Occipital lobe (tissue), 2 donors: ENCODE data around the gene SRRM5. TPM values are rescaled to one million over a fixed set of nuclear protein-coding genes. Genes with fewer than 3 reads are reported as not detected.
"Not testable (repeated sequence)": the region's sequence is repeated elsewhere in the genome, so short reads cannot be mapped to it uniquely, and the experiment has no call there.

Experiments
- DNase-seq: peaks from one replicate; lab custom pipeline; 2025; lab: John Stamatoyannopoulos, UW
- total RNA-seq: library from RNA; depleted of rRNA; stranded (reverse); fragments of >200 nt; gene quantifications from one replicate; pipeline ENCODE4 v1.2.3, GENCODE V29; 2014

The SRRM5 gene
- total RNA-seq, 1 donor from 2014 or later, result not detected

DNA sequence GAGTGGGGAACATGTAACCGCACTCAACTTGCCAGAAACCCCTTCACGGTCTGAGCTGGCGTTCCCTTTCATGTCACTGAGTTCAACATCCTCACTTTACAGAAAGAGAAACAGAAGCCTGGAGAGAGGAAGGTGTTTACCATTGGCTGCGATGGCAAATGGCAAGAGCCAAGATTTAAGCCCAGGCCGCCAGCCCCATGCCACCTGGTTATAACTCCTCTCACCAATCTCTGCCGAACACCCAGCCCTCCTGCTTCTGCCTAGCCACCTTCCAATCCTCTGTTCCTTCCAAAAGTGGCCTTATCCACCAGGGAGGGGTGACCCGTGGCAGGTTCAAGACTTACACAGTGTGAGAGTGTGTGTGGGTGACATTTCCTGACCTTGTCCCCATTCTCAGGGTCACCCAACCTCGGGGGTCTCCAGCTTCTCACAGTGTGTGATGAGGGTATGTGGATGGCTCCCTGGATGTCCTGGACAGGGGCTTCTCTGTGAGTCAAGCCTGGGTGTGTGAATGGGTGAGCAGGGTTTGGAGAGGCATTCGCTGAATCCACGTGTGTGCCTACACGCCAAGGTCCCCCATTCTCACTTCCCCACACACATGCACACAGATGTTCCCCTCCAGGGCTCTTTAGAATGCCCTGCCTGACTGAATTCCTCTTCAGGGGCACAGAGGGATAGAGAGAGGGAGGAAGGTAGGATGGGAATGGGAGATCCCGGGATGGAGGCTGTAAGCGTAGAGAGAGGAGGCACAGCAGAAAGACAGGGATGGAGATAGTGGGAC, 26.5 kb downstream of the SRRM5 start:
- no peak for DNase-seq

DNA sequence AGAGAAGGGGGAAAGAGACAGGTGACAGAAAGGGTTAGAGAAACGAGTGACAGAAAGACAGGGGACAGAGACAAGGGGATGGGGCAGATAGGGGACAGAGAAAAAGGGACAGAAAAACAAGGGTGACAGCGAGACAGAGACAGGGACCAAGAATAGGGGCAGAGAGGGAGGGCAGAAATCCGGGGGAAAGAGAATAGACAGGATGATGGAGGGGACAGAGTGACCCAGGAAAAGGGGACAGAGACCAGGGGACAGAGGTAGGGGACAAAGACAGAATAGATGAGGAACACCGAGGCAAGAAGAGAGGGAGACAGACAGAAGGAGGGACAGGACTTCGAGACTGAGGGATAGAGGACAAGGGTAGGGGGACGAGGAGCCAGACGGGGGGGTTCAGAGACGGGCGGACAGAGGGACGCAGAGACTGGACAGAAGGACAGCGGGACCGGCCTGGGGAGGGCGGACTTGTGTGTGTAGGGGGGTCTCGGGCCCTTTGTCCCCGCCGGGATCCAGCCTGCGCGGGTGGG, 27.2 kb downstream of the SRRM5 start:
- DNase-seq, result no peak

DNA sequence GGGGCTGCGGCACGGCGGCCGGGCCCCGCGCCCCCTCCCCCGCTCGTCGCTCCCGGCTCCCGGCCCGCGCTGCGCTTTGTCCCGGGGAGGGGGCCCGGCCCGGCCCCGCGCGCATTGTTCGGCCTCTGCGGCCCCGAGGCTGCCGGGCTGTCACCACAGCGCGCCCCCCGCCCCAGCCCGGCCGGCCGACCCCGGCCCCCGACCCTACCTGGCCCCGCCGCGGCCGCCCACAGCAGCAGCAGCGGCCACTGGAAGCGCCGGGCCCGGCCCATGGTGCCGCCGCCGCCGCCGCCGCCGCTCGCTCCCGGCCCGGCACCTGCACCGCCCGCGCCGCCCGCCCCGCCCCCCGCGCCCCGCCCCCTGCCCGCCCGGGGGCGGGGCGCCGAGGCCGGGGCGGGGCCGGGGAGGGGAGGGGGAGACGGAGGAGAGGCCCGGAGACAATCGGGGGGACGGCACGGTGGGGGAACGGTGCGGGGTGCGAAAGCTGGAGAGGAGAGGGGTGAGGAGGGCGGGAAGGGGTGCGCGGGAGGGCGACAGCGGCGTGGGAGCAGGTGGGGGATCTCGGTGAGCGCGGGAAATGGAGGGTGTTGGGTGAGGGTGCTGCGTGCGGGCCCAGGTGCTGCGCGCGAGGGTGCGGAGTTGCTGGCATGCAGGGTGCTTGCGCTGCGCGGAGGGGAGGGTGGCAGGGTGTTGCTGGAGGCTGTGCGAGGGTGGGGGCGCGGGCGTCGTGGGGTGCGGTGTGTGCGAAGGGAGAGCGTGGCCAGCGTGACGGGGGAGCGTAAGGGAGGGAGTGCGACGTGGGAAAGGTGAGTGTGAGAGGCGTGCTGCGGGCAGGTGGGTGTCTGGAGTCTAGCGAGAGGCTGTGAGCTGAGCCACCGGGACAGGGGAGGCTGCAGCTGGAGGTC, 27.9 kb downstream of the SRRM5 start, which contains the start of gene CADM4:
Gene CADM4, minus strand, starts transcription at position 332 of the 905 bp plus-strand sequence. Its CDS starts 60 bp downstream, at position 272.
- DNase-seq, result peak; percentile 26

DNA sequence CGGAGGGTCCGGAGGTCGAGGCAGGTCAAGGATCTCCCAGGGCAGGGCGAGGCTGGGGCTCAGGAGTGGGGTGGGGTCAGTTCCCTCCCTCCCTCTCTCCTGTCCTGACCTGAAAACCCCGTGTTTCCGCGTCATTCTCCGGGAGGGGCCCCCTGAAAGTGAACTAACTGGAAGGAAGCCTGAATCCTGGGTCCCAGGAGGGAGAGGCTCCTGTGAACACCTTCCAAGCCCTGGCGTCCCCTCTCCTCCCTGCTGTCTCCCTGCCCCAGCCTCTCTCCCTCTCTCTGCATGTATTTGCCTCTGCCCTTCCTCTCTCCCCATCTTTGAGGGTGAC, 28.5 kb downstream of the SRRM5 start:
- no peak for DNase-seq

DNA sequence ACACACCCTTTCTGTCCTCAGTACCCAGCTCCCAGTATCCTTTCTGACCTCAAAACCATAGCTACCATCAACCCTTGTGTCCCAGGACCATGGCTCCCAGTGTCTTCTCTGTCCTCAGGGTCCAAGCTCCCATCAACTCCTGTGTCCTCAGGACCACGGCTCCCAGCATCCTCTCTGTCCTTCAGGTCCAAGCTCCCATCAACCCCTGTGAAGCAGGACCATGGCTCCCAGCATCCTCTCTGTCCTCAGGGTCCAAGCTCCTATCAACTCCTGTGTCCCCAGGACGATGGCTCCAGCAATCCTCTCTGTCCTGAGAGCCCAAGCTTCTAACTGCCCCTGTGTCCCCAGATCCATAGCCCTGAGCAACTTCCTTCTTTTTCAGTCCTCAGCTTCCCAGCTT, 29.4 kb downstream of the SRRM5 start:
- DNase-seq, result no peak

DNA sequence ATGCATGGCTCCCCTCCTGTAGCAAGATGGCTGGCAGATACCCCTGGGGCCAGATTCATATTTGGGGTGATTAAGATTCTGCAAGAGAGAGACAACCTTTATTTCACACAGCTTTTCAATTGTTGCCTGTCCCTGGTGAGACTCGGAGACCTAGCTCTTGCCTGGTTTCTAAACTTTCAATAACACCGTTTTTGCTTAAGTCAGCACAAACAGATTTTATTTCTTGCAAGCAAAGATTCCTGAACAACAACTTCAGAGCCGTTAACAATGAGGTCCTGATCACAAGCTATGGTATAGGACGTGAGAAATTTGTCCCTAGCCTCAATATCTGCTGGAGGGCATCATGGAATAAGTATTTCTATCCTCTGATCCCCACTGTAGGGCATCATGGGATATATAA, 30.6 kb downstream of the SRRM5 start:
- DNase-seq, result no peak

DNA sequence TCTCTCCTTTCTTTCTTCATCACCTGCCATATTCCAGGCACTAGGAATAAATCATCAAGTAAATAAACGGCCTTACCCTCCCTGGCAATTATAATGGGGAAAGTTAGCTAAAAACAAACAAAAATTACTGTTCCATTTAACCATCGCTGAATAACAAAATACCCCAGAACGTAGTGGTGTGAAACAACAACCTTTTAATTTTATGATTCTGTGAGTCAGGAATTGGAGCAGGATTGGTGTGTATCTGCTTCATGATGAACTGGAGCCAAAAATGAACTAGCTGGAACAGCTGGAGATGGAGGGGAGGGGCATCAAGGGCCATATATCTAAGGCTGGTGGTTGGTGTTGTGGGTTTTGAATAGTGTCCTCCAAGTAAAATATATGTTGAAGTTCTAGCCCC, 31.4 kb downstream of the SRRM5 start:
- no peak for DNase-seq

DNA sequence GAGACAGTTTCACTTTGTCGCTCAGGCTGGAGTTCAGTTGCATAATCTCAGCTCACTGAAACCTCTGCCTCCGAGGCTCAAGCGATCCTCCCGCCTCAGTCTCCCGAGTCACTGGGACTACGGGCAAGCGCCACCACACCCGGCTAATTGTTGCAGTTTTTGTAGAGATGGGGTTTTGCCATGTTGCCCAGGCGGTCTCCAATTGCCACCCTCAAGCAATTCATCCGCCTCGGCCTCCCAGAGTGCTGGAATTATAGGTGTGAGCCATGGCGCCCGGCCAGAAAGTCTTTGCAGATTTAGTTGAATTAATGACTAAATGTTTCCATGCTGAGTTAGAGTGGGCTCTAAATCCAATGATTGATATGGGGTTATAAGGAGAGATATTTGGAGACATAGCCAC, 32.3 kb downstream of the SRRM5 start:
- no peak for DNase-seq

DNA sequence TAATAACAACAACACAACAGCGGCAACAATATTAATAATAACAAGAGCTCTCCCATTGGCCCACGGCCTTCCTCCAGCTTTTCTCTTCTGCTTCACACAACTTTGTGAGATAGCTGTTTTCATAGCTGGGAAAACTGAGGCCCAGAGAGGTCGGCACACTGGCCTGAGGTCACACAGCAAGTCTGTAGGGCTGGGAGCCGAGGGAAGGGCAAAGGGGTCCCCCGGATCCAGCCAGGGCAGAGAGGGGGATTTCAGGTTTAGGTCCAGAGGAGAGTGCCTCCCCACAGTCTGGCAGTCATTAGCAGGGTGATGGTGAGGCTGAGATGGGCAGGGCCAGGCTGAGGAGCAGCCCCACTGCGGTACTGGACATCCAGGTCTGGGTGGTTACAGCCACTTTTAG, 36.7 kb downstream of the SRRM5 start:
- no peak for DNase-seq

DNA sequence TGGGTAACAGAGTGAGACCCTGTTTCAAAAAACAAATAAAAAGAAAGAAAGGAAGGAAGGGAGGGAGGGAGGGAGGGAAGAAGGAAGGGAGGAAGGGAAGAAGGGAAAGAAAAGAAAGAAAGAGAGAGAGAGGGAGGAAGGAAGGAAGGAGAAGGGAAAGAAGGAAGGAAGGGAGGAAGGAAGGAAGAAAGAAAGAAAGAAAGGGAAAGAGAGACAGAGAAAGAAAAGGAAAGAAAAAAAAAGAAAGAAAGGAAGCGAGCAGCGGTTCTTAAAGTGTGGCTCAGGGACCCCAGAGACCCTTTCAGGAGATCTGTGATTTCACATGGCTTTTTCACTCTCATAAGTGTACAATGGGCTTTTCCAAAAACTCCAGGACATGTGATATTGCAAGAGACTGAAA, 37.6 kb downstream of the SRRM5 start:
- DNase-seq, result no peak

DNA sequence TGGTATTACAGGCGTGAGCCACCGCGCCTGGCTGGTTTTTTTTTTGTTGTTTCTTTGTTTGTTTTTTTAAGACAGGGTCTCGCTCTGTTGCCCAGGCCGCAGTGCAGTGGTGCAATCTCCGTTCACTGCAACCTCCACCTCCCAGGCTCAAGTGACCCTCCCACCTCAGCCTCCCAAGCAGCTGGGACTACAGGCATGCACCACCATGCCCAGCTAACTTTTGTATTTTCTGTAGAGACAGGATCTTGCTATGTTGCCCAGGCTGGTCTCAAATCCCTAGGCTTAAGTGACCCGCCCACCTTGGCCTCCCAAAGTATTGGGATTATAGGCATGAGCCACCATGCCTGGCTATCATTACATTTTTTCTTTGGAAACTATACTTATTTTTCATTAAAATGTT, 38.4 kb downstream of the SRRM5 start:
- not testable (repeated sequence) for DNase-seq

DNA sequence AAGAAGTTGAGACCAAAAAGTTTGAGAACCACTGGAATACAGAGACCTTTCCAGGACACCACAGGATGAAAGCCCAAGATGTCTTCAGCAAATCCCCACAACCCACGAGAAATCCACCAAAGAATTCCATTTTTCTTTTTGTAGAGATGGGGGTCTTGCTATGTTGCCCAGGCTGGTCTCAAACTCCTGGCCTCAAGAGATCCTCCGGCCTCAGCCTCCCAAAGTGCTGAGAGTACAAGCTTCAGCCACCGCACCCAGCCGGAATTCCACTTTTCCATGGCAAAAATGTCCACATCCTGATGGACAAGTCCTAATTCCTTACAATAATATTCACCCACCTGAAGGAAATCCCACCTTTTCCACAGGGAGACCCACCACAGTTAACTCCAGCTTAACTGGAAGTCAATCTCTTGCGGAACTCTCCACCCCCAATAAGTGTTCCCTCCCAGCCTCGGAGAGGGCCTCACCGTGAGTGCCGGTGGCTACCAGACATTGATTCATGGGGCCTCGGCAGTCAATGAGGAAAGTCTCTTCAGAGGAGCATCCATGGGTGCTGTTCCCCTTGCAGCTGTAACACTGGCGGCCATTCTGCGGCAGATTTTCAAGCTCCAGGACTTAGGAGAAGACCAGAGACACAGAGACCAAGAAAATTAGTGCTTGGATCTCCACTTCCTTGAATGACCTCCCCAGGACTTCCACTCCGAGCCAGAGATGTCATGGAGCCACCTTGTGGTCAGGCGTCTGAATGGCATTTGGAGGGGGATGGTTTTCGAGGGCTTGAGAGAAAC, 40.1 kb downstream of the SRRM5 start:
- peak; percentile 36 for DNase-seq

DNA sequence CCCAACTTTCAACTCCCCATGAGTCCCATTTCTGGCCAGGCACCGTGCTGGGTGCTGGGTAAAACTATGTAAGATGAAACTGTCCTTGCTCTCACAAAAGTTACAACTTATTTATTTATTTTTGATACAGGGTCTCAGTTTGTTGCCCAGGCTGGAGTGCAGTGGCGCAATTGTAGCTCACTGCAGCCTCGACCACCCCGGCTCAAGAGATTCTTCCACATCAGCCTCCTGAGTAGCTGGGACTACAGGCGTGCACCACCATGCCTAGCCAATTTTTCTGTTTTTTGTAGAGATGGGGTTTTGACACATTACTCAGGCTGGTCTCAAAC, 40.6 kb downstream of the SRRM5 start:
- DNase-seq, result no peak

DNA sequence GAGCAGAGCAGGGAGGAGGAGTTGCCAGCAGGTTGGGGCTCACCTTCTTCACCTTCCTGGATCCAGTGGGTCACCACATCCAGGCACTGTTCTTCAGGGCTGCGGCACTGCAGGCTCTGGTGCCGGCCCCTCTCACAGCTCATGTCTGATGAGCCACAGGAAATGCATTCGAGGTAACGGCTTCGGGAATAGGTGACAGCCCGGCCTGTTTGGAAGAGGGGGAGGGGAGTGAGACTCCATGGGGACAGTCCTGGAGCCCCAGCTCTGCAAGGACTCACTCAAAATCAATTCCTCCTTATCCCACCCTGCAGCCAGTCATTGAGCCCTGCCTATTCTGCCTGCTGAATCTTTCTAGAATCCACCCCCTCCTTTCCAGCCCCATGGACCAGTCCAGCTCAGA, 44.5 kb downstream of the SRRM5 start:
- no peak for DNase-seq

DNA sequence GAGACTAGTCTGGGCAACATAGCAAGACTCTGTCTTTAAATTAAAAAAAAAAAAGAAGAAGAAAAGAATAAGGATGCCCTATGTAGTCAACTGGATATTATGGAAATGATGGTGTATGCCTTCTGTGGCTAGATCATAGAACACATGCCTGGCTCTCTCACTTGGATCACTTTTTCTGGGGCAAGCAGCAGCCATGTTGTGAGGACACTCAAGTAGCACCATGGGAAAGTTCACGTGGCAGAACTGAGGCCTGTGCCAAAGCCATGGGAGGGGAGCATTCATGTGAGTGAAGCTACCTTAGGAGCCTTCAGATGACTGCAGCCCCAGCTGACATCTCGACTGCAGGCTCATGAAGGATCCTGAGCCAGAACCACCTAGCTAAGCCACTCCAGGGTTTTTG, 46.1 kb downstream of the SRRM5 start:
- no peak for DNase-seq

DNA sequence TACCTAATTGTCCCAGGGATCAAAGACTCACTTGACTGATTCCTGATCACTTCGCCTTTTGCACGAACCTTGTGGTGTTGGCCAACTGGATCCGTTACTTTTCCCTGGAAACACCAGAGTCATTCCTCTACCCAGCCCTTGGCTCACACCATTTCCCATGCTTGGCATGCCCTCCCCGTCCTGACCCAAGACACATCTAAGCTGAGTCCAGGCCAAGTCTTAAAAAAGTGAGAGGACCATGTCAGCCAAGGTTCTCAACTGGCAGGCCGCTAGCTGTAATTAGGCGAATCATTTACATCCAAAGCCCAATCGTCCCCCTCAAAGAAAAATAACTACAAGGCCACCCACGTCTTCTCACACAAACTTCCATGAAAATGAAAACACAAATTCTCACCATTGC, 46.6 kb downstream of the SRRM5 start:
- DNase-seq, result no peak

DNA sequence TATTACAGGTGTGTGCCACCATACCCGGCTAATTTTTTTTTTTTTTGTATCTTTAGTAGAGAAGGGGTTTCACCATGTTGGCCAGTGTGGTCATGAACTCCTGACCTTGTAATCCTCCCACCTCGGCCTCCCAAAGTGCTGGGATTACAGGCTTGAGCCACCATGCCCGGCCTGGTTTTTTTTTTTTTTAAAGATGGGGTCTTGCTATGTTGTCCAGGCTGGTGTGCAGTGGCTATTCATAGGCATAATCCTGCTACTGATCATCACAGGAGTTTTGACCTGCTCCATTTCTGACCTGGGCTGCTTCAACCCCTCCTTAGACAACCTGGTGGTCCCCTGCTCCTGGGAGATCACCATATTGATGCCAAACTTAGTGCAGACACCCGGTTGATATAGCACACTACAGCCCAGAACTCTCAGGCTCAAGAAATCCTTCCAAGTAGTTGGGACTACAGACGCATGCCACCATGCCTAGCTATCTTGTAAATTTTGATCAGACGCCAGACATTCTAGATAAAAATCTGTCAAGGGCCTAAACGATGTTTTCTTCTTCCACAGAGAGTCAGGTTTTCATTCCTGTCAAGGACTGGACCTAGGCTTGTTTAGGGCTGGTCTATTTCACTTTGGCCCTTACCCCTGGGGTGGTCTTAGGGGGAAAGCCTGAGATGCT, 48.5 kb downstream of the SRRM5 start:
- DNase-seq, result no peak

DNA sequence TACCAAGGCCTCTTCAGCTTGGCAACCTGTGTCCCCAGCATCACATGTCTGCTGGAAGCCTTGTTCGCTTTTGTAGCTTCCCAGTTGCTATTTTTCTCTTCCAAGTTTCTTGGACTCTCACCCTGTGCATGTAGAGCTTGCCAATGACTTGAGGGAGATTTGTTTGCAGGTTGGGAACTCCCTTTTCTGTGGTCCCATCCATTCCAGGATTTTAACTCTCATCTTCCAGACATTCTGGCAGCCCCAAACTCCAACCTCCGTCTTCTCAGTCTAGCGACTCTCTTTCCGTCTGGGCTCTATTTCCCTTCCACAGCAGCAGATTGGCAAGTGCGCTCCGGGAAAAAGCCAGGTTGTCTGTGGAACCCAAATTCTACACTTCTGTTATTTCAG, 49.1 kb downstream of the SRRM5 start:
- no peak for DNase-seq

DNA sequence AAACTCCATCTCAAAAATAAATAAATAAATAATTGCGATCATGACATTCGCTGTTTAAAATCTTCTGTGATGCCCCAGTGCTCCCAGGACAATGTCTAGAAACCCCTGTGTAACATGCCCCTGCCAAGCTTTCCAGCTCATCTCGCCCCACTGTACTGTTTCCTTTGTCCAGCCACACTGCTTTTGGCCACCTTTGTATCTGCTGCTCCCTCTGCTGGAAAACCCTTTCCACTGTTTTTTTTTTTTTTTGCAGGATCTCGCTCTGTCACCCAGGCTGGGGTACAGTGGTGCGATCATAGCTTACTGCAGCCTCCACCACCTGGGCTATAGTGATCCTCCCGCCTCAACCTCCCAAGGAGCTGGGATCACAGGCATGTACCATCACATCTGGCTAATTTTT, 50.6 kb downstream of the SRRM5 start:
- no peak for DNase-seq

DNA sequence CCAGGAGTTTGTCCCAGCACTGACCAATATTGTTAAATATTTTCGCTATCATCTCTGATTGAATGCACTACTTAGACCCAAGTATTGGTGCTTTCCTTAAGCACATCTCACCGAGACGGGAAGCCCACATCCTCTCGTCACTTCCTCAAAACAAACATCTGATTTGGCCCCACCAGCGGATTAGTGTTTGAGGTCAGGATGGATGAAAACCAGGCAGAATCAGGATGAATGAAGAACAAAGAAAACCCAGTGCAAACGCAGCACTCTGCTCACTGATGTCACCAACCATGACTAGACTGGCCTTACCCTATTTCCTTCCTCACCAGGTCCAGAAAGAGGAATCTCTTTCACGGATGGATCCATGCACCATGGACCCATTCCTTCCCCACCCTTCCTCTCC, 52.1 kb downstream of the SRRM5 start:
- DNase-seq, result no peak
